IMR-90 (cell line): ENCODE measurements around the gene FAM163B. TPM values are rescaled to one million over a fixed set of nuclear protein-coding genes. Genes with fewer than 3 reads are reported as not detected.

Experiments
- ATAC-seq: fragments of 200-7000 bp; cut with Tn5 transposase; 2 replicates; pipeline ENCODE4 v1.9.1; 2020; ENCODE audit warnings: low read depth, mild to moderate bottlenecking, moderate library complexity
- BruUV-seq: library from RNA; stranded (reverse); fragments of 400-500 nt; replicated peaks from 2 replicates; lab custom pipeline; 2021; lab: Mats Ljungman, UMichigan
- CTCF ChIA-PET: fragments of 300-600 bp; formaldehyde crosslinking; extraction: SDS; loops from one replicate; lab custom pipeline; 2021; ENCODE audit warnings: antibody characterized with exemption; lab: Yijun Ruan, JAX
- POLR2A ChIA-PET: fragments of 300-600 bp; sonication (Branson Sonifier 250); formaldehyde crosslinking; loops from one replicate; lab custom pipeline; 2022; ENCODE audit warnings: antibody characterized with exemption; ENCODE audit not compliant: unreplicated experiment; lab: Charles Lee
- DNase-seq: peaks from one replicate; pipeline ENCODE4 v3.0.0; 2013
- H2AFZ ChIP-seq: replicated peaks from 2 replicates; pipeline ENCODE3; 2013; ENCODE audit warnings: low read length, mild to moderate bottlenecking; ENCODE audit not compliant: poor library complexity
- H2AK5ac ChIP-seq: 2 replicates; pipeline ENCODE4 v1.6.1; 2013; ENCODE audit warnings: low read depth, low read length, inconsistent platforms
- H2AK9ac ChIP-seq: replicated peaks from 2 replicates; pipeline ENCODE3; 2013; ENCODE audit warnings: mild to moderate bottlenecking, low read depth, low read length, moderate library complexity; ENCODE audit not compliant: poor library complexity
- H2BK120ac ChIP-seq: 2 replicates; pipeline ENCODE4 v1.6.1; 2013; ENCODE audit warnings: low read depth, low read length, inconsistent platforms
- H2BK15ac ChIP-seq: 3 replicates; pipeline ENCODE4 v1.6.1; 2013; ENCODE audit warnings: low read depth, low read length, inconsistent platforms
- H2BK20ac ChIP-seq: 2 replicates; pipeline ENCODE4 v1.6.1; 2013; ENCODE audit warnings: low read depth, mild to moderate bottlenecking, inconsistent platforms, low read length, moderate library complexity
- H2BK5ac ChIP-seq: 2 replicates; pipeline ENCODE4 v1.6.1; 2013; ENCODE audit warnings: mild to moderate bottlenecking, low read depth, low read length, inconsistent platforms; ENCODE audit not compliant: poor library complexity, severe bottlenecking
- H3K14ac ChIP-seq: replicated peaks from 2 replicates; pipeline ENCODE4 v1.6.1; 2013; ENCODE audit warnings: low read depth, low read length, inconsistent platforms
- H3K18ac ChIP-seq: 2 replicates; pipeline ENCODE4 v1.6.1; 2013; ENCODE audit warnings: low read depth, low read length, control low read depth
- H3K23ac ChIP-seq: 2 replicates; pipeline ENCODE4 v1.6.1; 2013; ENCODE audit warnings: low read depth, low read length, inconsistent platforms
- H3K27ac ChIP-seq: 2 replicates; pipeline ENCODE4 v1.5.1; 2013; ENCODE audit warnings: mild to moderate bottlenecking, control low read depth, low read length; ENCODE audit not compliant: insufficient read depth
- H3K27me3 ChIP-seq: 2 replicates; pipeline ENCODE4 v1.6.1; 2013; ENCODE audit warnings: low read length; ENCODE audit not compliant: control insufficient read depth, insufficient read depth
- H3K36me3 ChIP-seq: 2 replicates; pipeline ENCODE4 v1.6.1; 2013; ENCODE audit warnings: low read length, mixed read lengths; ENCODE audit not compliant: control insufficient read depth, insufficient read depth
- H3K4ac ChIP-seq: 2 replicates; pipeline ENCODE4 v1.6.1; 2013; ENCODE audit warnings: low read depth, low read length, inconsistent platforms
- H3K4me1 ChIP-seq: 2 replicates; pipeline ENCODE4 v1.6.1; 2013; ENCODE audit warnings: low read length, mixed read lengths; ENCODE audit not compliant: control insufficient read depth, insufficient read depth
- H3K4me2 ChIP-seq: 2 replicates; pipeline ENCODE4 v1.6.1; 2013; ENCODE audit warnings: low read depth, mild to moderate bottlenecking, control low read depth, low read length, moderate library complexity
- H3K4me3 ChIP-seq: 2 replicates; pipeline ENCODE4 v1.5.1; 2013; ENCODE audit warnings: low read depth, mild to moderate bottlenecking, control low read depth, low read length, moderate library complexity; ENCODE audit not compliant: insufficient read depth
- H3K56ac ChIP-seq: 2 replicates; pipeline ENCODE4 v1.6.1; 2013; ENCODE audit warnings: low read length, inconsistent platforms; ENCODE audit not compliant: insufficient read depth; ENCODE audit errors: extremely low read depth
- H3K79me1 ChIP-seq, 2 experiments: 2 replicates each; pipeline ENCODE4 v1.6.1; 2013; ENCODE audit warnings: low read length in 2 of 2, inconsistent platforms in 1 of 2, low read depth in 1 of 2
- H3K9ac ChIP-seq: 2 replicates; pipeline ENCODE4 v1.6.1; 2013; ENCODE audit warnings: low read depth, low read length, control low read depth
- H3K9me1 ChIP-seq: 2 replicates; pipeline ENCODE4 v1.6.1; 2013; ENCODE audit warnings: low read length, inconsistent platforms; ENCODE audit not compliant: insufficient read depth
- H3K9me3 ChIP-seq: 2 replicates; pipeline ENCODE4 v1.6.1; 2013; ENCODE audit warnings: low read length; ENCODE audit not compliant: control insufficient read depth, insufficient read depth
- H4K20me1 ChIP-seq: 2 replicates; pipeline ENCODE4 v1.6.1; 2013; ENCODE audit warnings: low read length, inconsistent platforms; ENCODE audit not compliant: insufficient read depth
- H4K5ac ChIP-seq: 2 replicates; pipeline ENCODE4 v1.6.1; 2013; ENCODE audit warnings: mild to moderate bottlenecking, low read depth, low read length, control low read depth
- H4K8ac ChIP-seq, 2 experiments: 2 replicates each; pipeline ENCODE4 v1.6.1; 2013; ENCODE audit warnings: low read depth in 2 of 2, low read length in 2 of 2, control low read depth in 1 of 2, inconsistent platforms in 1 of 2
- H4K91ac ChIP-seq: 2 replicates; pipeline ENCODE4 v1.6.1; 2013; ENCODE audit warnings: low read depth, low read length, inconsistent platforms; ENCODE audit not compliant: insufficient read depth
- BHLHE40 ChIP-seq: fragments of 150-350 bp; IDR thresholded peaks from 2 replicates; pipeline ENCODE4 v1.6.1; 2016; ENCODE audit warnings: mild to moderate bottlenecking, low read depth, low read length
- CEBPB ChIP-seq: IDR thresholded peaks from 2 replicates; pipeline ENCODE4 v1.6.1; 2012; ENCODE audit warnings: low read depth, low read length, improper control_type of control experiment
- CHD1 ChIP-seq: IDR thresholded peaks from 2 replicates; pipeline ENCODE4 v1.6.1; 2012; ENCODE audit warnings: low read depth, low read length, improper control_type of control experiment
- FOS ChIP-seq: fragments of 150-350 bp; IDR thresholded peaks from 2 replicates; pipeline ENCODE4 v1.6.1; 2016; ENCODE audit warnings: low read depth, low read length
- RAD21 ChIP-seq: IDR thresholded peaks from 2 replicates; pipeline ENCODE4 v1.6.1; 2012; ENCODE audit warnings: low read length, improper control_type of control experiment
- SMC3 ChIP-seq: fragments of 150-350 bp; IDR thresholded peaks from 2 replicates; pipeline ENCODE4 v1.6.1; 2016; ENCODE audit warnings: low read depth, mild to moderate bottlenecking, antibody characterized with exemption, low read length, moderate library complexity
- WGBS, 2 experiments: methylation state at CpG; one replicate each; pipeline versions ENCODE4 v1.1.5 to v1.1.7; 2013; ENCODE audit warnings: missing lambda C conversion rate in 2 of 2; ENCODE audit not compliant: insufficient read length in 1 of 2; ENCODE audit errors: extremely low coverage in 2 of 2; 5-methylcytosine and 5-hydroxymethylcytosine counted together
- dilution Hi-C: fragments of 300-500 bp; cut with HindIII; formaldehyde crosslinking; loops from one replicate; pipeline ENCODE4 v1.14.3; 2018; ENCODE audit warnings: low sequenced_read_pairs; ENCODE audit not compliant: unreplicated experiment
- in situ Hi-C: fragments of 300-500 bp; cut with MboI; formaldehyde crosslinking; loops from 3 replicates; pipeline ENCODE4 v1.14.3; 2019; ENCODE audit warnings: low sequenced_read_pairs, inconsistent platforms, mixed read lengths
- intact Hi-C: fragments of 100-400 bp; cut with micrococcal nuclease; formaldehyde crosslinking; loops from 2 replicates; pipeline ENCODE4 v1.10.0; 2022
- polyA plus RNA-seq, 3 experiments: library from polyadenylated mRNA; depleted of rRNA; stranded (reverse); fragments of >200 nt; gene quantifications; 2 replicates each; pipeline ENCODE4 v1.2.3, GENCODE V29; 2012; ENCODE audit warnings: low replicate concordance in 1 of 3
- total RNA-seq: library from RNA; depleted of rRNA; stranded (reverse); fragments of >200 nt; gene quantifications from 2 replicates; pipeline ENCODE4 v1.2.3, GENCODE V29; 2012

The FAM163B gene
- total and polyA plus RNA-seq, 2 of the 4 experiments (the other 2 are of a cell fraction), result not detected

- Histone ChIP-seq H4K20me1 (no peaks in the 10 kb centered on the region), H3K4me3 (no peak overlapping the region), H2BK20ac (no peak overlapping the region), H3K4me2 (no peak overlapping the region), H3K27me3 (peaks cover 53% of the 10 kb centered on the region), H3K18ac (no peak overlapping the region), H4K91ac (no peak overlapping the region), H2BK15ac (no peak overlapping the region), H3K56ac (no peak overlapping the region), H3K36me3 (no peaks in the 10 kb centered on the region), H3K4ac (no peak overlapping the region), H3K9me1 (no peaks in the 10 kb centered on the region), H2BK120ac (no peak overlapping the region), H2BK5ac (no peak overlapping the region), H4K5ac (no peak overlapping the region), H2AK9ac (no peak overlapping the region), H3K9ac (no peak overlapping the region), H3K27ac (no peak overlapping the region), H3K79me1 (no peaks in the 10 kb centered on the region), H3K9me3 (no peaks in the 10 kb centered on the region), H2AFZ (no peak overlapping the region), H3K14ac (no peak overlapping the region), H2AK5ac (no peak overlapping the region), H3K23ac (no peak overlapping the region), H3K4me1 (no peaks in the 10 kb centered on the region), H4K8ac (no peak overlapping the region)
- WGBS, 2 experiments, result 2% methylated on average over 6 of the region's 16 CpGs; no CpG with 5 or more reads in 1 of the 2 experiments
- no peak for DNase-seq
- dilution Hi-C loops (no loop called here), intact Hi-C loops (no loop called here), in situ Hi-C loops (no loop called here)
- ChIA-PET POLR2A (no interaction called here), CTCF (no interaction called here)
- no peak for ATAC-seq
- no peak for TF ChIP-seq FOS
- TF ChIP-seq BHLHE40, result no peak
- TF ChIP-seq SMC3, result no peak
- TF ChIP-seq CEBPB, result no peak
- no peak for TF ChIP-seq CHD1
- no peak for TF ChIP-seq RAD21
- BruUV-seq, result no TSS peak
These were observed 6.0 kb upstream of the FAM163B start for GRCh38 chr9:133615186-133615585.
